GM12873 (cell line): Measurements from ENCODE around the gene IBA57.

Experiments
- CTCF ChIP-seq: IDR thresholded peaks from 2 replicates; pipeline ENCODE4 v1.5.1; 2012; ENCODE audit warnings: low read depth, mild to moderate bottlenecking, moderate library complexity, low read length, control low read depth; ENCODE audit not compliant: insufficient read depth; ENCODE audit errors: missing control alignments

Gene IBA57

GRCh38 chr1:228211531-228212414, 46.2 kb downstream of the IBA57 start:
- TF ChIP-seq CTCF, result no peak

DNA sequence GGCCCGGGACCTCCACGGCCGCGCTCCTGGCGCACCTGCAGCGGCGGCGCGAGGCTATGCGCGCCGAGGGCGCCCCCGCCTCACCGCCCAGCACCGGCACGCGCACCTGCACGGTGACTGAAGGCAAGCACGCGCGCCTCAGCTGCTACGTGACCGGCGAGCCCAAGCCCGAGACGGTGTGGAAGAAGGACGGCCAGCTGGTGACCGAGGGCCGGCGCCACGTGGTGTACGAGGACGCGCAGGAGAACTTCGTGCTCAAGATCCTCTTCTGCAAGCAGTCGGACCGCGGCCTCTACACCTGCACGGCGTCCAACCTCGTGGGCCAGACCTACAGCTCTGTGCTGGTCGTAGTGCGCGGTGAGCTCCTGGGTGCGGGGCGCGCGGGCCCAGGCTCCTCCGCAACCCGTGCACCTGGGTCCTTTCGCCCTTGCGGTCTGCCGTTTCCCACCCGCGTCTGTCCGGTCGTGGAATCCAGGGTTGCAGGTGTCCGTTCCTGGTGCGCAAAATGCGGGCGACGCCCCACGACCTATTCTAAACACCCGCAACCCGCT, 46.9 kb downstream of the IBA57 start:
- TF ChIP-seq CTCF, result no peak

DNA sequence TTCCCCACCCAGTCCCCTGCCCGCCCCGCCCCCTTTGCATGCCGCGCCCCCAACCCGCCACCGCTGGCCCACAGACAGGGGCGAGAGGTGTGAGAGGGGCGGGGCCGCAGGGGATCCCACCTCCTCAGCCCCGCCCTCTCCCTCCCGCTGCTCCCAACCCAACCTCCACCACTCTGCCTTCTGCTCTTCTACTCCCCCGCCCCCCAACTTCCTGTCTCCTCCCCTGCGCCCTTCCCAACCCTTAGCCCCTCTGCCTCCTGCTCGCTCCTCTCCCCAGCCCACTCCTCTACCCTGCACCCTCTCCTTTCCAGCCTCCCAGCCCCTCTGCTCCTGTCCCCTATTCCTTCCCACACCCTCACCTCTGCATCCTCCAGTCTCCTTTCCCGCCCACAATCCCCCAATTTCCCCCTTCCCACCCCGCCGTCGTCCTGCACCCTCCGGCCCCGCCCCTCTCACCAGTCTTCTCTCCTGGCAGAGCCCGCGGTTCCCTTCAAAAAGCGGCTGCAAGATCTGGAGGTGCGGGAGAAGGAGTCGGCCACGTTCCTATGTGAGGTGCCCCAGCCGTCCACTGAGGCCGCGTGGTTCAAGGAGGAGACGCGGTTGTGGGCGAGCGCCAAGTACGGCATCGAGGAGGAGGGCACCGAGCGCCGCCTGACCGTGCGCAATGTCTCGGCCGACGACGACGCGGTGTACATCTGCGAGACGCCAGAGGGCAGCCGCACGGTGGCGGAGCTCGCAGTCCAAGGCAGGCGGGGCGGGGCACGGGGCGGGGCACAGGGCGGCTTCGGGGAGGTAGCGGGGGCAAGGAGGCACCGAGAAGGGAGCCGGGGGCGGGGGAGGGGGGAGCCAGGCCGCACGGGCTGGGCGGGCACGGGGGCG, 47.6 kb downstream of the IBA57 start:
- TF ChIP-seq CTCF, result peak; percentile 60

DNA sequence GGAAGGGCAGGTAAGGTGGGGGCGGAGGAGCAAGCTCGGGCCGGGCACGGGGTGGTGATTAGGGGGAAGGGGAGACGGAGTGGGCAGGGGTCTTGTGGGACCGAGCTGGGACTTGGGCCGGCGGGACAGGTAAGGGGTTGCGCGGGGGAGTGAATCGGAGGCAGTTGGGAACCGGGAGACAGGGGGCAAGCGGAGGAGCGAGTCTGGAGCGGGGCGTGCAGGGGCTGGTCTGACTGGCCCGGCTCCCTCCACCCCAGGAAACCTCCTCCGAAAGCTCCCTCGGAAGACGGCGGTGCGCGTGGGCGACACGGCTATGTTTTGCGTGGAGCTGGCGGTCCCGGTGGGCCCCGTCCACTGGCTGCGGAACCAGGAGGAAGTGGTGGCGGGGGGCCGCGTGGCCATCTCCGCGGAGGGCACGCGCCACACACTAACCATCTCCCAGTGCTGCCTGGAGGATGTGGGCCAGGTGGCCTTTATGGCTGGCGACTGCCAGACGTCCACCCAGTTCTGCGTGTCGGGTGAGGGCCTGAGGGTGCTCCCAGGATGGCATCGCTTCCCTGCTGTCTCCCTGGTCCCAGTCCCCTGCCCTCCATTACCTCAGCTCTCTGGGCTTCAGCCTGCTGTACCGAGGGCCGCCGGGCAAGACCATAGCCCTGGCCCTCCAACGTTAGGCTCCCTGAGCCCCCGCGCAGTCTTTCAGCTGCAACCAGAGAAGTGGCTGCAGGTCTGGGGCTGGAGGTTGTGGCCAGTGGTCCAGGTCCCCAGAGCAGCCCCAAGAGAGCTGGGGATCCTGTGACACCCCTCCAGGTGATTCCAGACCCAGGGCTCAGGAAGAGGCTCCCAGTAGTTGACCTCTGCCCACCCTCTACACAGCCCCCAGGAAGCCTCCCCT, 48.6 kb downstream of the IBA57 start:
- no peak for TF ChIP-seq CTCF

DNA sequence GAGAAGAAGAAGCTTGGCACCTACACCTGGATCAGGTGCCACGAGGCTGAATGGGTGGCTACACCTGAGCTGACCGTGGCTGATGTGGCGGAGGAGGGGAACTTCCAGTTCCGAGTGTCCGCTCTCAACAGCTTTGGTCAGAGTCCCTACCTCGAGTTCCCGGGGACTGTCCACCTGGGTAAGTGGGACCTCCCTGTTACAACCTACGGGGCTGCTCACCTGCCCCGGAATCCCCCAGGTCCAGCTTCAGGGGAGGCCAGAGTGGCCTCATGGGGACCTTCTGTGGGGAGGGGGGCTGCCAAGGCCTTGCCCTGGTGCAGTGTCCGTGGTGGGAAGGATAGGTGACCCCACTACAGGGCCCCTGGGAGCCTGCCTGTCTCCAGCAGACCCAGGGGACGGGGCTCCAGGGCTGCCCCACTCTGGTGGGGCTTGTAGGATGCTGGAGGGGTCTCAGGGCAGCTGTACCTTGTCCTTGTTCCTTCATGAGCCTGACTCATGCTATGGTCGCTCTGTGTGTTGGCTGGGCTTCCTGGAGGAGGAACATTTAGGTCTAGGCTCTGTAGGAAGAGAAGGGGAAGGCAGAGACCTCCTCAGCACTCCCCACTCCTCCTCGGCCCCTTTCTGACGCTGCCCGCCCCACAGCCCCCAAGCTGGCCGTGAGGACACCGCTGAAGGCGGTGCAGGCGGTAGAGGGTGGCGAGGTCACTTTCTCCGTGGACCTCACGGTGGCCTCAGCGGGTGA, 49.5 kb downstream of the IBA57 start:
- no peak for TF ChIP-seq CTCF

DNA sequence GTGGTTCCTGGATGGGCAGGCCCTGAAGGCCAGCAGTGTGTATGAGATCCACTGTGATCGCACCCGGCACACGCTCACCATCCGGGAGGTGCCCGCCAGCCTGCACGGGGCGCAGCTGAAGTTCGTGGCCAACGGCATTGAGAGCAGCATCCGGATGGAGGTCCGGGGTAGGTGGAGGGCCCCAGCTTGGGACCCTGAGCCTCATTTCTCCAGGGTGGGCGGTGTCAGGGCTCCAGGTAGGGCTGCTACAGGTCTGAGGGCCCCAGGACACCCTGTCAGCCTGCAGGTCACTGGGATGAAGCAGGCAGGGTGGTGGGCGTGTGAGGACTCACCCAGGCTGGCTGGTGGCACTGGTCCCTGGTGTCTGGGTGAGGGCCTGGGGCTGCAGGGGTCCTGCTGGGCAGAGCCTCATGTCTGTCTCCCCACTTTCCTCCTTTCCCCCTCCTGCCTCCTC, 50.1 kb downstream of the IBA57 start:
- TF ChIP-seq CTCF, result no peak
